Measurements from ENCODE around the gene SH3D19.

- TF ChIP-seq, protein P1, sequence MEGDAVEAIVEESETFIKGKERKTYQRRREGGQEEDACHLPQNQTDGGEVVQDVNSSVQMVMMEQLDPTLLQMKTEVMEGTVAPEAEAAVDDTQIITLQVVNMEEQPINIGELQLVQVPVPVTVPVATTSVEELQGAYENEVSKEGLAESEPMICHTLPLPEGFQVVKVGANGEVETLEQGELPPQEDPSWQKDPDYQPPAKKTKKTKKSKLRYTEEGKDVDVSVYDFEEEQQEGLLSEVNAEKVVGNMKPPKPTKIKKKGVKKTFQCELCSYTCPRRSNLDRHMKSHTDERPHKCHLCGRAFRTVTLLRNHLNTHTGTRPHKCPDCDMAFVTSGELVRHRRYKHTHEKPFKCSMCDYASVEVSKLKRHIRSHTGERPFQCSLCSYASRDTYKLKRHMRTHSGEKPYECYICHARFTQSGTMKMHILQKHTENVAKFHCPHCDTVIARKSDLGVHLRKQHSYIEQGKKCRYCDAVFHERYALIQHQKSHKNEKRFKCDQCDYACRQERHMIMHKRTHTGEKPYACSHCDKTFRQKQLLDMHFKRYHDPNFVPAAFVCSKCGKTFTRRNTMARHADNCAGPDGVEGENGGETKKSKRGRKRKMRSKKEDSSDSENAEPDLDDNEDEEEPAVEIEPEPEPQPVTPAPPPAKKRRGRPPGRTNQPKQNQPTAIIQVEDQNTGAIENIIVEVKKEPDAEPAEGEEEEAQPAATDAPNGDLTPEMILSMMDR (IDR thresholded peaks at IDR 0.05), result peak; percentile 64 to 99 (median 98)
- TF ChIP-seq POLR2A (IDR thresholded peaks at IDR 0.05), result no peak
These were observed 37.2 kb upstream of the SH3D19 start for GRCh38 chr4:151362404-151363164.

All from esophagus squamous epithelium (tissue), 4 donors.